Measurements from ENCODE around the gene U2AF2. TPM values are rescaled to one million over a fixed set of nuclear protein-coding genes. Genes with fewer than 3 reads are reported as not detected.

Gene U2AF2
- polyA plus RNA-seq, 1 donor from 2014 or later = 129 TPM

DNA sequence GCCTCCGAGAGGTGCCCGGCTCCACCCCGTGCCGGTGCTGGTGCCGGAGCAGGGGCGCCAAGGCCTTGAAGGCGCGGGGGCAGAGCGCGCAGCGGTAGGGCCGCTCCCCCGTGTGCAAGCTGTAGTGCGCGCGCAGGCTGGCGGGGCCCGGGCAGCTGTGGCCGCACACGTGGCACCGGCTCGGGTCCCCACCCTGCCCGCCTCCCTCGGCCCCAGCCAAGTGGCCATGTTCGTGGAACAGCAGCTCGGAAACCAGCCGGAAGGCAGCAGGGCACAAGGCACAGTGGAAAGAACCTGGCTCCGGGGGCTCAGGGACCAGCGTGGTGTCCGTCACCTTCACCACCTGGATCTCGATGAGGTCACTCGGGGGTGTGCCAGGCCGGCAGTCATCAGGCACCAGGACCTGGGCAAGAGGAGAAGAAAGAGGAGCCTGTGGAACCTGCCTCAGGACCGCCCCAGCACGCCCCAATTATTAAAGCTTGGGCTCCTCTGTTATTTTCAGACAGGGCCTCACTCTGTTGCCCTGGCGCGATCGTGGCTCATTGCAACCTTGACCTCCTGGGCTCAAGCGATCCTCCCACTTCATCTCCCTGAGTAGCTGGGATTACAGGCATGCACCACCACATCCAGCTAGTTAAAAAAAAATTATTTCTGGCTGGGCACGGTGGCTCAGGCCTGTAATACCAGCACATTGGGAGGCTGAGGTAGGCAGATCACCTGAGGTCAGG is 32.4 kb upstream of the U2AF2 start:
- Histone ChIP-seq H3K9me3 (ENCODE audit: low read length) (no peaks in the 10 kb centered on the region), H3K9ac (ENCODE audit: low read length) (no peak overlapping the region), H3K27ac (ENCODE audit: low read length) (no peak overlapping the region), H3K9me2 (ENCODE audit: insufficient read depth, low read length) (no peaks in the 10 kb centered on the region), H3K27me3 (ENCODE audit: insufficient read depth, low read depth, low read length) (no peaks in the 10 kb centered on the region), H2AFZ (ENCODE audit: low read depth, low read length) (no peak overlapping the region), H3K79me2 (replicated peaks; ENCODE audit: insufficient read depth, low read length) (peaks cover 8% of the 10 kb centered on the region), H3F3A (ENCODE audit: insufficient read depth, low read length, poor library complexity, severe bottlenecking) (no peaks in the 10 kb centered on the region), H3K36me3 (ENCODE audit: insufficient read depth, low read length) (no peaks in the 10 kb centered on the region), H4K20me1 (ENCODE audit: insufficient read depth) (no peaks in the 10 kb centered on the region), H3K4me2 (ENCODE audit: low read length) (no peak overlapping the region), H3K4me3 (ENCODE audit: low read length) (no peak overlapping the region)
- TF ChIP-seq EZH2 (IDR thresholded peaks at IDR 0.05; ENCODE audit: borderline replicate concordance, insufficient read depth, low read length, poor library complexity, severe bottlenecking) (no peak), SMC3 (conservative IDR thresholded peaks at IDR 0.05; ENCODE audit: poor library complexity) (no peak)
- TF ChIP-seq, protein P1, sequence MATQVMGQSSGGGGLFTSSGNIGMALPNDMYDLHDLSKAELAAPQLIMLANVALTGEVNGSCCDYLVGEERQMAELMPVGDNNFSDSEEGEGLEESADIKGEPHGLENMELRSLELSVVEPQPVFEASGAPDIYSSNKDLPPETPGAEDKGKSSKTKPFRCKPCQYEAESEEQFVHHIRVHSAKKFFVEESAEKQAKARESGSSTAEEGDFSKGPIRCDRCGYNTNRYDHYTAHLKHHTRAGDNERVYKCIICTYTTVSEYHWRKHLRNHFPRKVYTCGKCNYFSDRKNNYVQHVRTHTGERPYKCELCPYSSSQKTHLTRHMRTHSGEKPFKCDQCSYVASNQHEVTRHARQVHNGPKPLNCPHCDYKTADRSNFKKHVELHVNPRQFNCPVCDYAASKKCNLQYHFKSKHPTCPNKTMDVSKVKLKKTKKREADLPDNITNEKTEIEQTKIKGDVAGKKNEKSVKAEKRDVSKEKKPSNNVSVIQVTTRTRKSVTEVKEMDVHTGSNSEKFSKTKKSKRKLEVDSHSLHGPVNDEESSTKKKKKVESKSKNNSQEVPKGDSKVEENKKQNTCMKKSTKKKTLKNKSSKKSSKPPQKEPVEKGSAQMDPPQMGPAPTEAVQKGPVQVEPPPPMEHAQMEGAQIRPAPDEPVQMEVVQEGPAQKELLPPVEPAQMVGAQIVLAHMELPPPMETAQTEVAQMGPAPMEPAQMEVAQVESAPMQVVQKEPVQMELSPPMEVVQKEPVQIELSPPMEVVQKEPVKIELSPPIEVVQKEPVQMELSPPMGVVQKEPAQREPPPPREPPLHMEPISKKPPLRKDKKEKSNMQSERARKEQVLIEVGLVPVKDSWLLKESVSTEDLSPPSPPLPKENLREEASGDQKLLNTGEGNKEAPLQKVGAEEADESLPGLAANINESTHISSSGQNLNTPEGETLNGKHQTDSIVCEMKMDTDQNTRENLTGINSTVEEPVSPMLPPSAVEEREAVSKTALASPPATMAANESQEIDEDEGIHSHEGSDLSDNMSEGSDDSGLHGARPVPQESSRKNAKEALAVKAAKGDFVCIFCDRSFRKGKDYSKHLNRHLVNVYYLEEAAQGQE (IDR thresholded peaks at IDR 0.05; ENCODE audit: borderline replicate concordance) = no peak

DNA sequence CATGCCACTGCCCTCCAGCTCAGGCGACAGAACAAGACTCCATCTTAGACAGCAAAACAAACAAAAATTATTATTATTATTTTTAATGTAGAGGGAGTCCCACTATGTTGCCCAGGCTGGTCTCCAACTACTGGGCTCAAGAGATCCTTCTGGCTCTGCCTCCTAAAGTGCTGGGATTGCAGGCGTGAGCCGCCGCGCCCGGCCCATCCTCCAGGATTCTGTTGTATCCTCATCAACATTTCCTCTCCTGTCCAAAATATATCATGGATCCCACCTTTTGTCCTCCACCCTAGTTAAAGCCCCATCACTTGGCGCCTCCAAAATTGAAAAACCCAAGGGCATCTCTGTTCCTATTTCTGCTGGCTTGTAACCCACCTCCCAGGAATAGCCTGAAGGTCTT is 31.7 kb upstream of the U2AF2 start:
- H3K9ac ChIP-seq (ENCODE audit: low read length) = no peak overlapping the region
- H4K20me1 ChIP-seq (ENCODE audit: insufficient read depth) = no peaks in the 10 kb centered on the region
- no peaks in the 10 kb centered on the region for H3K9me3 ChIP-seq (ENCODE audit: low read length)
- no peaks in the 10 kb centered on the region for H3K27me3 ChIP-seq (ENCODE audit: insufficient read depth, low read depth, low read length)
- H3K36me3 ChIP-seq (ENCODE audit: insufficient read depth, low read length) = no peaks in the 10 kb centered on the region
- H3K79me2 ChIP-seq (replicated peaks; ENCODE audit: insufficient read depth, low read length) = peaks cover 8% of the 10 kb centered on the region
- TF ChIP-seq SMC3 (conservative IDR thresholded peaks at IDR 0.05; ENCODE audit: poor library complexity) (no peak), POLR2AphosphoS5 (IDR thresholded peaks at IDR 0.05) (no peak), TAF1 (IDR thresholded peaks at IDR 0.05; ENCODE audit: low read depth) (no peak), EP300 (conservative IDR thresholded peaks at IDR 0.05; ENCODE audit: poor library complexity, severe bottlenecking) (no peak), CTCF (IDR thresholded peaks at IDR 0.05; ENCODE audit: poor library complexity, severe bottlenecking) (no peak), RAD21 (conservative IDR thresholded peaks at IDR 0.05) (no peak), MXI1 (conservative IDR thresholded peaks at IDR 0.05; ENCODE audit: poor library complexity, severe bottlenecking) (no peak)
- TF ChIP-seq, protein P1 (IDR thresholded peaks at IDR 0.05; ENCODE audit: borderline replicate concordance) = no peak
- H3K4me2 ChIP-seq (ENCODE audit: low read length) = no peak overlapping the region
- H3K9me2 ChIP-seq (ENCODE audit: insufficient read depth, low read length) = no peaks in the 10 kb centered on the region
- H3K4me3 ChIP-seq (ENCODE audit: low read length) = no peak overlapping the region
- H3F3A ChIP-seq (ENCODE audit: insufficient read depth, low read length, poor library complexity, severe bottlenecking) = no peaks in the 10 kb centered on the region
- H2AFZ ChIP-seq (ENCODE audit: low read depth, low read length) = no peak overlapping the region
- H3K27ac ChIP-seq (ENCODE audit: low read length) = no peak overlapping the region

Data from neural cell (in vitro differentiated cells).